Dendritic cell treated with granulocyte-macrophage colony-stimulating factor and Interleukin-4, amounts not matched to agents 40 ng/mL and 50 ng/mL, for 4 days (primary cell): ENCODE data around the gene TMC5.
"Not testable (repeated sequence)": the region's sequence is repeated elsewhere in the genome, so short reads cannot be mapped to it uniquely, and the experiment has no call there.

Source experiments
- H3K27ac Mint-ChIP-seq: one replicate; pipeline ENCODE4 v1.8.0; 2022; ENCODE audit warnings: mild to moderate bottlenecking, mixed read lengths
- H3K27me3 Mint-ChIP-seq: one replicate; pipeline ENCODE4 v1.8.0; 2022; ENCODE audit warnings: mild to moderate bottlenecking, mixed read lengths
- H3K36me3 Mint-ChIP-seq: one replicate; pipeline ENCODE4 v1.8.0; 2022; ENCODE audit warnings: low read depth, mixed read lengths
- H3K4me1 Mint-ChIP-seq: one replicate; pipeline ENCODE4 v1.8.0; 2022; ENCODE audit warnings: low read depth, mixed read lengths
- H3K4me3 Mint-ChIP-seq: one replicate; pipeline ENCODE4 v1.8.0; 2022; ENCODE audit warnings: mild to moderate bottlenecking, moderate library complexity, mixed read lengths
- H3K9me3 Mint-ChIP-seq: one replicate; pipeline ENCODE4 v1.8.0; 2022; ENCODE audit warnings: mixed read lengths
- intact Hi-C: fragments of 100-400 bp; cut with micrococcal nuclease; formaldehyde crosslinking; loops from one replicate; pipeline ENCODE4 v1.15.0; 2022

TMC5 gene

GRCh38 chr16:19391185-19391776 lies 26.4 kb upstream of the TMC5 start:
- H3K4me1 Mint-ChIP-seq, H3K4me3 Mint-ChIP-seq, H3K36me3 Mint-ChIP-seq, intact Hi-C loops, H3K27ac Mint-ChIP-seq: not testable (repeated sequence)
- Mint-ChIP-seq H3K27me3 (peaks cover 52% of the 10 kb centered on the region), H3K9me3 (peaks cover 24% of the 10 kb centered on the region)

- H3K27ac Mint-ChIP-seq, result no peak overlapping the region
- H3K36me3 Mint-ChIP-seq, result no peaks in the 10 kb centered on the region
- intact Hi-C loops, result no loop called here
- peaks cover 13% of the 10 kb centered on the region for H3K9me3 Mint-ChIP-seq
- peaks cover 56% of the 10 kb centered on the region for H3K27me3 Mint-ChIP-seq
- peaks cover 4% of the 10 kb centered on the region for H3K4me1 Mint-ChIP-seq
- H3K4me3 Mint-ChIP-seq, result no peak overlapping the region
Observed at GRCh38 chr16:19392352-19392751, 25.3 kb upstream of the TMC5 start.

GRCh38 chr16:19393226-19394111 lies 24.2 kb upstream of the TMC5 start:
- intact Hi-C loops, result no loop called here
- H3K4me1 Mint-ChIP-seq, result peaks cover 4% of the 10 kb centered on the region
- peaks cover 9% of the 10 kb centered on the region for H3K9me3 Mint-ChIP-seq
- H3K4me3 Mint-ChIP-seq, result no peak overlapping the region
- no peak overlapping the region for H3K27ac Mint-ChIP-seq
- H3K27me3 Mint-ChIP-seq, result peaks cover 54% of the 10 kb centered on the region
- no peaks in the 10 kb centered on the region for H3K36me3 Mint-ChIP-seq

- H3K4me1 Mint-ChIP-seq, intact Hi-C loops, H3K4me3 Mint-ChIP-seq, H3K36me3 Mint-ChIP-seq, H3K27ac Mint-ChIP-seq: not testable (repeated sequence)
- H3K9me3 Mint-ChIP-seq, result peaks cover 21% of the 10 kb centered on the region
- peaks cover 43% of the 10 kb centered on the region for H3K27me3 Mint-ChIP-seq
Observed at GRCh38 chr16:19395646-19396267, 21.9 kb upstream of the TMC5 start.

- intact Hi-C loops, result no loop called here
- Mint-ChIP-seq H3K27ac (no peak overlapping the region), H3K4me3 (no peak overlapping the region), H3K9me3 (peaks cover 29% of the 10 kb centered on the region), H3K27me3 (peaks cover 38% of the 10 kb centered on the region), H3K4me1 (peaks cover 4% of the 10 kb centered on the region), H3K36me3 (no peaks in the 10 kb centered on the region)
Observed at GRCh38 chr16:19396555-19397011, 21.1 kb upstream of the TMC5 start.

GRCh38 chr16:19397373-19397772 lies 20.3 kb upstream of the TMC5 start:
- H3K4me1 Mint-ChIP-seq, H3K4me3 Mint-ChIP-seq, H3K36me3 Mint-ChIP-seq, H3K27ac Mint-ChIP-seq, intact Hi-C loops: not testable (repeated sequence)
- peaks cover 37% of the 10 kb centered on the region for H3K9me3 Mint-ChIP-seq
- H3K27me3 Mint-ChIP-seq, result peaks cover 32% of the 10 kb centered on the region

GRCh38 chr16:19400711-19401110 lies 17.0 kb upstream of the TMC5 start:
- H3K4me1 Mint-ChIP-seq, result peaks cover 4% of the 10 kb centered on the region
- no peak overlapping the region for H3K27ac Mint-ChIP-seq
- intact Hi-C loops, result no loop called here
- H3K4me3 Mint-ChIP-seq, result no peak overlapping the region
- H3K36me3 Mint-ChIP-seq, result no peaks in the 10 kb centered on the region
- peaks cover 46% of the 10 kb centered on the region for H3K9me3 Mint-ChIP-seq
- H3K27me3 Mint-ChIP-seq, result peaks cover 29% of the 10 kb centered on the region

GRCh38 chr16:19406891-19407491 lies 10.7 kb upstream of the TMC5 start:
- H3K9me3 Mint-ChIP-seq, result peaks cover 49% of the 10 kb centered on the region
- no peak overlapping the region for H3K27ac Mint-ChIP-seq
- H3K4me3 Mint-ChIP-seq, result no peak overlapping the region
- intact Hi-C loops, result no loop called here
- H3K4me1 Mint-ChIP-seq, result peaks cover 5% of the 10 kb centered on the region
- peaks cover 57% of the 10 kb centered on the region for H3K27me3 Mint-ChIP-seq
- no peaks in the 10 kb centered on the region for H3K36me3 Mint-ChIP-seq

GRCh38 chr16:19410435-19411171 lies 7.1 kb upstream of the TMC5 start:
- Mint-ChIP-seq H3K4me1 (peaks cover 5% of the 10 kb centered on the region), H3K9me3 (peaks cover 28% of the 10 kb centered on the region), H3K27me3 (peaks cover 71% of the 10 kb centered on the region), H3K4me3 (peak overlapping the region; percentile 42), H3K36me3 (no peaks in the 10 kb centered on the region), H3K27ac (no peak overlapping the region)
- intact Hi-C loops, result no loop called here

GRCh38 chr16:19411298-19411697 lies 6.4 kb upstream of the TMC5 start:
- Mint-ChIP-seq H3K36me3 (no peaks in the 10 kb centered on the region), H3K27me3 (peaks cover 70% of the 10 kb centered on the region), H3K27ac (no peak overlapping the region), H3K4me3 (no peak overlapping the region), H3K4me1 (peaks cover 5% of the 10 kb centered on the region), H3K9me3 (peaks cover 25% of the 10 kb centered on the region)
- intact Hi-C loops, result no loop called here

GRCh38 chr16:19412055-19412454 lies 5.6 kb upstream of the TMC5 start:
- H3K4me3 Mint-ChIP-seq, H3K4me1 Mint-ChIP-seq, H3K36me3 Mint-ChIP-seq, H3K27ac Mint-ChIP-seq, intact Hi-C loops: not testable (repeated sequence)
- H3K27me3 Mint-ChIP-seq, result peaks cover 68% of the 10 kb centered on the region
- H3K9me3 Mint-ChIP-seq, result peaks cover 18% of the 10 kb centered on the region

GRCh38 chr16:19415461-19415860 lies 2.2 kb upstream of the TMC5 start:
- no peaks in the 10 kb centered on the region for H3K36me3 Mint-ChIP-seq
- no peaks in the 10 kb centered on the region for H3K9me3 Mint-ChIP-seq
- intact Hi-C loops, result no loop called here
- H3K4me1 Mint-ChIP-seq, result peaks cover 1% of the 10 kb centered on the region
- H3K4me3 Mint-ChIP-seq, result no peak overlapping the region
- peaks cover 50% of the 10 kb centered on the region for H3K27me3 Mint-ChIP-seq
- no peak overlapping the region for H3K27ac Mint-ChIP-seq

- H3K27me3 Mint-ChIP-seq, result peaks cover 45% of the 10 kb centered on the region
- intact Hi-C loops, result no loop called here
- H3K4me1 Mint-ChIP-seq, result no peaks in the 10 kb centered on the region
- no peak overlapping the region for H3K27ac Mint-ChIP-seq
- no peak overlapping the region for H3K4me3 Mint-ChIP-seq
- H3K36me3 Mint-ChIP-seq, result no peaks in the 10 kb centered on the region
- no peaks in the 10 kb centered on the region for H3K9me3 Mint-ChIP-seq
Observed at GRCh38 chr16:19415918-19416317, 1.8 kb upstream of the TMC5 start.
